ENCODE measurements around the gene PDE4D.

Gene PDE4D

DNA sequence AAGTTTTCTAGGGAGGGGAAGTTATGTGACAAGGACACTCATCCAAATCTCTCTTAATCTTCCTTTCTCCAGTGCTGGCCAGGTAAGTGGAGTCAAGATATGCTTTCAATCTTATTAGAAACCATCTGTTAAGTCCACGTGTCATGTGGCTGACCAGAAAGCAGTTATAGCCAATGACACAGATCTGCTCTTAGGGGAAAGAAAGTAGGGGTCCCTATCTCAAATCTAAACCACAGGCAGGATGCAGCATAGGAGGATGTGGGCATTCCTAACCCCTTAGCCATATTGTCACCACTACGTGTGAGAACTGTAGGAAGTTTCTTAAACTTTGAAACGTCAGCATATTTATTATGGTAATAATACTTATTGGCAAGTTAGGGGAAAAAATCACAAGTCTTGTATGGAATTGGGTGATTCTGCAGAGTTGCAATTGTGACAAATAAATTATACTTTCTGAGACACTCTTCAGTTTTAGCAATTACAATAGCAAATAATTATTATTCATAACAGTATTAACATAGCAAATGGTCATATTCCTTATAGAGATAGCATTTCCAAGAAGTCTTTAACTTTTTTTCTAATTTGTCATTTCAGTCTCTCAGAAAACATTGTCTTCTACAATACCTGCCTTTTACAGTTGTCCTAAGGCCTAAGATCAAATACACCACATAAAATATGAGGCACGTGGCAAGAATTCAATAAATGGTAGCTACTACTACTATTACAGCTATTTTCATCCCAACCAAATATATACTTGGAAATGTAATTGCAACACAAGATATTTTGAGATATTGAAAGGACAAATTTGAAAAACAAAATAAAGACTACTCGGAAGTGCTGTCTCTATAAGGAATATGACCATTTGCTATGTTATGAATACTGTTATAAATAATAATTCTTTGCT is 236.9 kb downstream of the PDE4D start:
- DNase-seq (ENCODE audit: low read depth, low spot score): no peak

DNA sequence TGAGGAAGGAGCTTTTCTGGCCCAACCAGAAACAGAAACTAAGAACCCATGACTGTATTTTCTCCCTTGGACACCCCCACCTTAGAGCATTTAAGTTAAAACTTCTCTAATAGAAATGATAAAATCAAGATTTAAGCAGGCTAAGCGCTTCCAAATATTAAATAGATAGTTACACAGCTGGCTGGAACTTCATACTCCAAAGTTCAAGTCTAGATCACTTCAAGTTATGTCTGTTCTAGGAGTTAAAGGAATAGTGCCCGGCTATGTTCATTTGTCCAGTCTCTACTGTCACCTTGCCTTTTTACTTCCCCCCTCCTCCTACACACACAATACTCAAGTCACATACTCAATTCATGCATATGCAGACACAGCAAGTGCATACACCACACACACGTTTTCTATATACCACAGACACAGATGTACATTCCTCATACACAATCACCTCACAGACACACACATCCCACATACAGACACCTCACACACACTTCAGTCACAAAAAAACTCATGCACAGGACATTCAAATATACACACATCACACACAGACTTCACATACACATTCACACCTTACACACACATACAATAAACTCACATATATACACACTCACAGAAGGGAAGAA is 237.7 kb downstream of the PDE4D start:
- DNase-seq (ENCODE audit: low read depth, low spot score): no peak

DNA sequence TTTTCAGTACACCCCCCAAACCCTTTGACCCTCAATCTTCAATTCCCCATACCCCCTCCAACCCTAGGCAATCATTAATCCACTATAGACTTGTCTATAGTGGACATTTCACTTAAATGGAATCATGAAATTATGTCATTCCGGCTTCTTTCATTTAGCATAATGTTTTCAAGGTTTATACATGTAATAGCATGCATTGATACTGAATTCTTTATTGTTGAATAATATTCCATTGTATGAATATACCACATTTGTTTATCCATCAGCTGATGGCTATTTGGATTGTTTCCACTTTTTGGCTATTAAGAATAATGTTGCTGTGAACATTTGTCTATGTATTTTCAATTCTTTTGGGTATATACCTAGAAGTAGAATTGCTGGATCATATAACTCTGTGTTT is 238.8 kb downstream of the PDE4D start:
- DNase-seq (ENCODE audit: low read depth, low spot score): no peak

DNA sequence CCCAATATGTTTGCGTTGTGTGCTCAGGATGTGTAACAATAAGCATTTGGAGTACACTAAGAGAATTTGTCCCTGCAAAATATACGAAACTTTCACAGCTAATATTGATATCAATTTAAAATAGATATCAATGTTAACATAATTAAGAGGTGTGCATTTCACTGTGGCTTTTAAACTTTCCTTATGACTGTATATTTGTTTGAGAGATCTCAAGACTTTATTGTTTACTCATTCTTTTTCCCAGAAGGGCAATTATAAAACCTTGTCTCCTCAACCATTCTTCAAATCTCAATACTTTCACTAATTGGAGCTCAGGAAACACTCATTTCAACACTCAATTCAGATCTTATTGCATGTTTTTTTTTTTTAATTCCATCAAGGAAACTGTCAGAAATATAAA is 241.1 kb downstream of the PDE4D start:
- DNase-seq (ENCODE audit: low read depth, low spot score): no peak

DNA sequence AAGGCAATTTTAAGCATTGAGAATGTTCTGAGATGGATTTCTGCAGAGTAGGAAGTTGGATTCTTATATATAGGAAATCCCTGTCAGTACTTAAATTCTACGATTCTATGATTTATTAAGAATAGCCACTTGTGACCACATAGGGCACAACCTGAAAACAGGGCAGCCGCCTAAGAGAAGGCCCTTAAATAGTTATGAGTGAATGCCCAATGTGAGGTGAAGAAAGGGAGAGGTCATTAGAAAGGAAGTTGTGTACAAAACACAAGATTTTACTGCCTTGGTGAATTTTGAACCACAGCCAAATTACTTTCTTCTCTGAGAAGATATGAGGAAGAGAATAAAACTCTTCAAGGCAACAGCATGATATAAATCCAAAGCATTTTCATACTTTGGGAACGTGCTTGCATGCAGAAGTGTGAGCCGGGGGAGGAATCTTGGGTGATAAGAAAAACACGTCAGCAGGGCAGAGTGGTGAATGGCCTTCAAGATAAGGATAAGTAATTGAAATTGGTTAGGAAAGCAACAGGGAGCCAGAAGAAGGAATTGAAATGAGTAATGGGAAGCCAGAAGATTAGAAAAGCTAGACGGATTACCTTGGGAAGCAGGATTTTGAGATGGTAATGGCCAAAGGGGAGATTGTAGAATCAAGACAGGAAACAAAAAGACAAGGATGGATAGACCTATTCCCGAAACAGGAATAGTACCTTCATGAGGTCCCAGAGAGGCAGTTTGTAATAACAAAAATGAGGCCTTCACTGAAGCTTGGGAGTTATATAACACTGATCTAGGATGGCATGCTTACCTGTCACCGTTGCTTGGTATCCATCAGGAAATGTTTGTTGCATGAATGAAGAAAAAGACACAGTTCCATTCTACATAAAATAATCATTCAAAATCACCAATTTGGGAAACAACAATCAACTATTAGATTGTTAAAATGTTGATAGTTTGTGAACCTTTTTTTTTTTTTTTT is 244.3 kb downstream of the PDE4D start:
- DNase-seq (ENCODE audit: low read depth, low spot score): peak; percentile 35

DNA sequence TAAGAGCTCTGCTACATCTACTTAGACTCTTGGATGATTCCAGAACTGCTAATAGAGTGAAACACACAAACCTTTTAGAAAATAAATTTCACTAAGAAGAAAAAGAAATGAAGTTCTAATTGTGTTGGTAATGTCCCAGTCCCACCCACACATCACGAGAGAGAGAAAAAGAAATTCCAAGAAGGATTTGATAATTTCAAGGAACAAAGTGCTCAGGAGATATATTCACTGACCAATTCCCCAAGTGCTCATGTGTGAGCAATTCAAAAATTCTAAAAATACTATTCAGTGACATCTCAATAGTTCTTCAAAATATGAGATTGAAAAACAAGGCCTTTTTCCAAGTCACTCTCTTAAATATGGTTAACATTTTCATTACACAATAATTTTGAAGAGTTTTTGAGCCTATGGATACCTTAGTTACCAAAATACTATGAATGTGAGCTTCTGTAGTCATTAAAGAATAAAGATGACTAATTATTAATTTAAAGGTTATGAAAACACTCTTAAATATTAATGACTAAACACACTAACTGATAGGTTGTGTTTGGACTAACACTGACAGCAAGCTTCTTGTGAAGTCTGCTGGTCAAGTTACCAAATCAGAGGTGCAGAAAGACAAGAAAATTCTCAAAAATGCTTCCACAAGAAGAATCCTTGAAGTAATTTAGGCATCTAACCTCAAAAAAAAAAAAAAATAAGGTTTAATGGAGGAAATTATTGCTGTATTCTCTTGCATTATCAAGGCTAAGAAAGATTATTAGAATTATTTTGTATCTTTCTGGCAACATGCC is 245.3 kb downstream of the PDE4D start:
- DNase-seq (ENCODE audit: low read depth, low spot score): no peak

DNA sequence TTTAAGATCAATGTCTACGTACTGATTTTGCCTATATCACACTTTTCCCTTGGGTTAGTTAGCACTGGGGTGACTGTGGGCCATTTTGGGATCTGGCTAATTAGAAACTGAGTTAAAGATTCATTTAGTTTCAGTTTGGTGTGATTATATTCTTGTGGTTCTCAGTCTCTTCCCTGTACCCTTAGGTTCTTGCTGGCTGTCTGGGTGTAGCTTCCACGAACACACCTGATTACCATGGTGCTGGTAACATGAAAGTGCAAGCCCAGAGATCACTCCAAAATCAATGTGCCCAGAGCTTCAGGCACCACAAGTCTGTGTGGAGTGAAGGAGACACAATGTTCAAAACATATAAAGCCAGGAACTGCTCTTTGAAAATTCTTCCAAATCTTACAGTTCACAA is 248.1 kb downstream of the PDE4D start:
- DNase-seq (ENCODE audit: low read depth, low spot score): no peak

DNA sequence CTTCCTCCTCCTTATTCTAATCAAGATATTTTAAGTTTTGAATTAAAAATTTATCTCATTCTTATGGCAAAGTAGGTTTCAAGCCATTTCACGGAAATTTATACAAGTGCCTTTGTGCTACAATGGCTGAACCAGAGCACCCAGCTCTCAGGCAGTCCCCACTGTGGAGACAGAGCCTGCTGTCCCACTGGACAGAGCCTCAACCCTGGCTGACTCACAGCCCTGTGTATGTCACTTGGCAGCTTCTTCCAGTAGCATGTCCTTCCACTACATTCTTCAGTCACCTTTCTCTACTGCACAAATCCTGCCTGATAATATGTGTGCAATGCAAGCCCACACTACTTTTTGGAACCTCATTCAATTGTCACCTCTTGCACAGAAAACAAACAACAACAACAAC is 253.1 kb downstream of the PDE4D start:
- DNase-seq (ENCODE audit: low read depth, low spot score): no peak

DNA sequence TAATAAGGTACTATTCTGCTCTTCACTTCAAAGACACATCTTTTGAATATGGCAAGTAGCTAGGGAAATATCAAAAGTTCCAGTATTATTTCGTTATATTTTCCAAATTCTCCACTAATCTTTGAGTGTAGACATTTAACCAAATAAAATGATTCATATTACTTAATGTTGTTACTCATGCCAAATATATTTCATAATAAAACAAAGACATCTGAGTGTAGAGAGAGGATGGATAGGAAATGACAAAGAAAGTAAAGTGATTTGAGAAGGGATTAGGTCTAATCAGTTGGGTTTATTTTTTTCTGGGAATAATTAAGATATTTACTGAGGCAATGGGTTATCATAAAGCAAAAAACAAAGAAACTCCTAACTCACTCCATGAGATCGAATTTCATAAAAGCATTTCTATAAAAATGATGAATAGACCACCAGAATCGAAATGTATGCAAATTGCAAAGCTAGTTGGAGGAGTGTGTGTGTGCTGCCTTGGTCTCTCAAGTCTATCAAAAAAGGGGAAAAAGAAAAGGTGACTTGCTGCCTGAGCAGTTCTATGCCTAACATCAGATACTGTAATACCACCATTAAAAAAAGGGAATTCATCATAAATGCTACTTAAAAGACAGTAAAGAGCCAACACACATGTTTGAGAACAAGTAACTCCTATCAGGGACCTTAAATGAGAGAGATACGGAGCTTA is 255.5 kb downstream of the PDE4D start:
- DNase-seq (ENCODE audit: low read depth, low spot score): no peak

DNA sequence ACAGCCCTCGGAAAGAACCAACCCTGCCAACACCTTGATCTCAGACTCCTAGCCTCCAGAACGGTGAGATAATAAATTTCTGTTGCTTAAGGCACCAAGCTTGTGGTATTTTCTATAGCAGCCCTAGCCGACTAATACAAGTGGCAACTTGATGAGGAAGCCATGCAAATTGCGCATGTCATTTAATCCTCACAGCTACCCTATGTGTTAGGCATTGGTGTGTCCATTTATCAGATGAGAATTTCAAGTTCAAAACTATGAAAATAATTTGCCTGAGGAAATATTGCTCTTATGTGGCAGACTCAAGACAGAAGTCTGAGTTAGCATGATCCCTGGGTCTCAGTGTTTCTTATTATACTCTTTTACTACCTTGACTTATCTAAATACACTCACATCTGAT is 264.0 kb downstream of the PDE4D start:
- DNase-seq (ENCODE audit: low read depth, low spot score): no peak

DNA sequence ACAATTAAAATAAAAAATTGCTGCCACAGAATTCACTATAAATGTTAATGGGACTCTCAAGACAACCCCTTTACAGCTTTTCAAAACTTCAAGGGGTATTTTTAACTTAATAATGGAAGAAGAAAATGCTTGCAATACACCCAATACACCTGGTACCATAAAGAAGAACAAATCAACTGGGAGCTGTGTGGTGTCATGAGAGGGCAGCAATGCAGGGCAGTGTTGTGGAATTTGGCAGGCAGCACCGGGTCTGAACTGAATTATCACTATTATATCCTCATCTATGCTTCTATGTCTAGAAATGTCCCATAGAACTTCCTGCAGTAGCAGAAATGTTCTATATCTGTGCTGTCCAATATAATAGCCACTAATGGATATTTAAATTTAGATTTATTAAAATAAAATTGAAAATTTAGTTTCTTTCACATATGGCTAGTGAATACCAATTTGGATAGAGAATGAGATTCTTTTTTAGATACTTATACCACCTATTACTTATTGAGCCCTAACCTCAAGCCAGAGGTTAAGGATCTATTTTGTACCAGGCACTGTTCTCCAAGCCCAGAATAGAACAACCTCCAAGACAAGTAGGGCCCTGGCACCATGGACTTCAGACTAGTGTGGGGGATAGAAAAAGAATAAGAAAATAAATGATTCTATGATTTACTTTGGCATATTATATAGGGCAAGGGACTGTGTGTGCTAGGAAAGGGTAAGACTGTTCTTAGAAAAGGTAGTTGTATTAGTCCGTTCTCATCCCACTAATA is 265.3 kb downstream of the PDE4D start:
- DNase-seq (ENCODE audit: low read depth, low spot score): no peak

DNA sequence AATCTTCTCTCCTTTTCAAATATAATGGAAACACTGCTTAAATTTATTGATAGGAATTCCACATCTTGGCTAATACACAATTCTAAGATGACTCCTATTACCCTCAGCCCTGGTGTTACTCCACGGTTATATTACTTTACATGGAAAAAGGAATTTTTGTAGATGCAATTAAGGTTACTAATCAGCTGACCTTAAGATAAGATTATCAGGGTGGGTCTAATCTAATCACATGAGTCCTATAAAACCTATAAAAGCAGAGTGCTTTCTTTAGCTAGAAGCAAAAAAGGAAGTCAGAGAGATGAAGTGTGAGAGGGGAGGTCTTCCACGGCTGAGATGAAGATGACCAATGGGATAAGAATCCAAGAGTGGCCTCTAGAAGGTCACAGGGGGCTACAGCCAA is 268.6 kb downstream of the PDE4D start:
- DNase-seq (ENCODE audit: low read depth, low spot score): no peak

DNA sequence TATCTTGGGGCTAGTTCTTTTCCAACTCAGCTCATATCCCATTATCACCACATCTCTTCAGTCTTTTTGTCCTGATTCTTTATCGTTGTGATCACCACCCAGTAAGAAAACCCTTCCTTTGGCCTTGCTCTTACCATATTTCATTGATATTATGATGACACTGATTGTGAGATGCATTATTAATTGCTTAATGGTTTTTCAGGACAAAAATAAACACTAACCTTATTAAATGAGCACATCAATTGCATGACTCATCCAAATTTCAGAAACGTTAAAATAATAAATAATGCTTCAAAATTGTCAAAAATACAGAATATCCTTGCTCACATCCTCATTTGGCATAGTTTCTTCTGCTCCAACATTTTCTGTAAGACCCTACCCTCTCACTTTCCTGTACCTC is 270.7 kb downstream of the PDE4D start:
- no peak for DNase-seq (ENCODE audit: low read depth, low spot score)

DNA sequence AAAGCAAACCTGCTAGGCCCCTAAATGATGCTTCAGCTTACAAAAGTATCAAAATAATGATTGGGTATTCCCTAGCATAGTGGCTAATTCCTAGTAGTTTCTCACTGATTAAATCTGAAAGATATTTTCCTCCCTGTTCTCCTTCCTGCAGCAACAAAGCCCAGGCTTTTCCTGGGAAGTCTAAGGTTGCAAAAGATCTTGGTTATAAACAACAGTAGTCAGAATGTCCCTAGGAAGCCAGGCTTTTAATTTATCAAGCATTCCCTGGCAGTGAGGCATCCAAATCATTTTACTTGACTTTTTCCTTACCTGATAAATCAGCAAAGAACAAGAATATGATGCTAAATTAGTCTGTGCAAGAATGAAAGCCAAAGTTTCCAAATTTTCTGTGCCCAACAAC is 272.0 kb downstream of the PDE4D start:
- DNase-seq (ENCODE audit: low read depth, low spot score): no peak

DNA sequence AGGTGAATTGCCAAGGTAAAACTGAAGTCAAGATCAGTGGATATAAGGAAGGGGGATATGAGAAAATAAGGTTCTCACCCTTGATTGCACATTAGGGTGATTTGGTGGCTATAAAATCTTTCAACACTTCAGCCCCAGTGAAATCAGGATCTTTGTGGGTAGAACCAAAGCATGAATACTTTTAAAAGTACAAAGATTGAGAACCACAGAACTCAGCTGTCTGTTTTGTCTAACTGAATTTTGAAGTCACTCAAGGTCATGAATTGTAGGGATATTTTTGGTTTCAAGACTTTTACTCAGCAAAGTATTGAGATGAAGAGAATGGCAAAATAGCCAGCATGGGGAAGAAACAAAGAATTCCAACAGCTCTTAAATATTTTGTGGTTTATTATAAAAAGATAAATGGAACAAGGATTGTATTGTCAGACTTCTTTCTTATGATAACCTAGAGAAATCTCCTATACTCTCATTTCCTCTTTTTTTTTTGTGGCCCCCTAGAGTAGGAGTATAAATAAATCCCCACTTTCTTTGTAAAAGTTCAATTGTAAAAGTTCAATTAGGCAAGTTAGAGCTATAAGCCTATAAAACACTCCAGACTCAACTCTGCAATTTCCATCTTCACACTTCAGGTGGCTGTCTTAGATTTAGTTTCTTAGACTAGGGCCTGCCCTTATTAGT is 272.9 kb downstream of the PDE4D start:
- DNase-seq (ENCODE audit: low read depth, low spot score): no peak

DNA sequence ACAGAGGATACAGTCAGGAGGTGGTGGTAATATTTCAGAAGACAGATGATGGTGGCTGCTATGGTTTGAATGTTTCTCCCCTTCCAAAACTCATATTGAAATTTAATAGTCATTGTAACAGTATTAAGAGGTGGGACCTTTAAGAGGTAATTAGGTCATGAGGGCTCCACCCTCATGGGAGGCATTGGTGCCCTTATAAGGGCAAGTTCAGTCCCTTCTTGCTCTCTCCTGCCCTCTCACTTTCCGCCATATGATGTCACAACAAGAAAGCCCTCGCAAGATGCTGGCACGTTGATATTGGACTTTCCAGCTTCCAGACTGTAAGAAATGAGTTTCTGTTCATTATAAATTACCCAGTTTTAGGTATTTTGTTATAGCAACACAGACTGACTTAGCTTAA is 274.9 kb downstream of the PDE4D start:
- DNase-seq (ENCODE audit: low read depth, low spot score): no peak

DNA sequence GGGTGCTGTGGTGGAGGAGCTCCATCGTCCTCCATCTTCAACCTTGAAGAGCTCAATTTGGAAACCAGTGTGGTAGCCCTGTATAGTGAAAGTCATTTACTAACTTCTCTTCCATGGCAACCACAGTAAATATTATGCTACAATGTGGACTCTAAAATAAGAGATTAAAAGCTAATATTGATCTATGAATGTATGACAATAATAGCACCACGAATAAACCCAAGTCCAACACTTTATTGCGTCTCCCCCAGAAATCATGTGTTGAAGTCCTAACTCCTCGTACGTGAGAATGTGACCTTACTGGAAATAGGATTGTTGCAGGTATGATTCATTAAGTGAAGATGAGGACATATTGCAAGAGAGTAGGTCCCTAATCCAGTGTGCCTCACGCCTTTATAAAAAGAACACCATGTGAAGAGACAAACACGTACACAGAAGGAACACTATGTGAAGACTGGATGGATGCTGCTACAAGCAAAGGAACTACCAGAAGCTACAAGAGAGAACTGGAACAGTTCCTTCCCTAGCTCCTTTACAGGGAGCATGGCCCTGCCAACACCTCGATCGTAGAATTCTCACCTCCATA is 276.2 kb downstream of the PDE4D start:
- no peak for DNase-seq (ENCODE audit: low read depth, low spot score)

DNA sequence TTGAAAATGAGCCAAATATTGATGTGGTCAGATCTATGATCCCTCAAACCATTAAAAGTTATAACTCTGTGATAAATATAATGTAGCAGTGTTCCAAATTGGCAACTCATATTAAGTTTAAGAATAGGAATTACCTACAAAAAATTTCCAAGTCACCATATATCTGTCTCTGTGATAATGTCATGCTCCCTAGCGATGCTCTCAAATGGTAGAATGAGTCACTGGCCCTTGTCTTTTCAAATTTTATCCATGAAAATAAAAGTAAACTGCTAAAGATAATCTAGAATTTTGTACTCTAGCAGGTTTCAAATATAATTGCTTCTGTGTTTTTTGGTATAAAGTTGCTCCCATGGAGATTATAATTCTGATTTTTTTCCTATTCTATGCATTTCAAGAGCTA is 277.1 kb downstream of the PDE4D start:
- no peak for DNase-seq (ENCODE audit: low read depth, low spot score)

DNA sequence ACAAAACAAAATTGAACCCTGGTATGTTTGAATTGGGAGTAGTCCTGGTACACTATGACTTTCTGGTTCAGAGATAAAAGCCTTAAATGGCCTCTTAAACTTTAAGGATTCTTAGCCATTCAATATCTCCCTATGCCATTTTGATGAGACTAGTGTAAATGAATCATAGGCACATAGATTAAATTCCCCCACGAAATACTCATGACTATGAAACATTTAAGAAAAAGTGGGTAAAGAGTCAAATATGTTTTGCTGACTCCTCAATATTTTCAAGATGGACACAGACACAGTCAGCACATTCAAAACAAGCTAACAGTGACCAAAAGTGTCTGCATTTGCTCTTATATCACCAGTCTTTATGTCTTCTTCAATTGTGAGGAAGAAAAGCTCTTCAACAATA is 278.3 kb downstream of the PDE4D start:
- no peak for DNase-seq (ENCODE audit: low read depth, low spot score)
